HG03378 (cell line): ENCODE measurements around the gene KLHL29.
A peak's percentile ranks its signal among the peaks of the same experiment; 100 is the strongest.

Experiments used
- ATAC-seq: cut with Tn5 transposase; IDR thresholded peaks from one replicate; pipeline ENCODE4 v1.9.1; 2021; ENCODE audit warnings: mild to moderate bottlenecking, moderate library complexity; ENCODE audit not compliant: unreplicated experiment

KLHL29 gene

GRCh38 chr2:23640711-23641110 is 255.7 kb downstream of the KLHL29 start:
- no peak for ATAC-seq

- no peak for ATAC-seq
Measured at GRCh38 chr2:23642516-23642915, 257.5 kb downstream of the KLHL29 start.

- no peak for ATAC-seq
Measured at GRCh38 chr2:23645230-23645808, 260.3 kb downstream of the KLHL29 start.

GRCh38 chr2:23647563-23647962 is 262.6 kb downstream of the KLHL29 start:
- no peak for ATAC-seq

GRCh38 chr2:23649303-23649702 is 264.3 kb downstream of the KLHL29 start:
- no peak for ATAC-seq

- ATAC-seq = no peak
Measured at GRCh38 chr2:23649819-23650218, 264.8 kb downstream of the KLHL29 start.

GRCh38 chr2:23651187-23652080 is 266.5 kb downstream of the KLHL29 start:
- no peak for ATAC-seq

GRCh38 chr2:23653326-23653725 is 268.3 kb downstream of the KLHL29 start:
- no peak for ATAC-seq

- ATAC-seq = no peak
Measured at GRCh38 chr2:23654756-23655155, 269.8 kb downstream of the KLHL29 start.

- ATAC-seq = no peak
Measured at GRCh38 chr2:23655934-23656596, 271.1 kb downstream of the KLHL29 start.

GRCh38 chr2:23656597-23656973 is 271.6 kb downstream of the KLHL29 start:
- ATAC-seq = no peak

GRCh38 chr2:23657371-23657770 is 272.4 kb downstream of the KLHL29 start:
- ATAC-seq = no peak

GRCh38 chr2:23657934-23658333 is 273.0 kb downstream of the KLHL29 start:
- ATAC-seq = no peak

GRCh38 chr2:23658466-23658942 is 273.5 kb downstream of the KLHL29 start:
- peak; percentile 60 for ATAC-seq

GRCh38 chr2:23659328-23659727 is 274.3 kb downstream of the KLHL29 start:
- no peak for ATAC-seq

GRCh38 chr2:23659773-23660172 is 274.8 kb downstream of the KLHL29 start:
- no peak for ATAC-seq

GRCh38 chr2:23660237-23660636 is 275.3 kb downstream of the KLHL29 start:
- ATAC-seq = no peak

GRCh38 chr2:23661276-23662050 is 276.5 kb downstream of the KLHL29 start:
- ATAC-seq = no peak

- ATAC-seq = no peak
Measured at GRCh38 chr2:23662466-23662865, 277.5 kb downstream of the KLHL29 start.

- ATAC-seq = no peak
Measured at GRCh38 chr2:23662941-23663920, 278.3 kb downstream of the KLHL29 start.
